ENCODE measurements around the gene VIPR2.

The VIPR2 gene

DNA sequence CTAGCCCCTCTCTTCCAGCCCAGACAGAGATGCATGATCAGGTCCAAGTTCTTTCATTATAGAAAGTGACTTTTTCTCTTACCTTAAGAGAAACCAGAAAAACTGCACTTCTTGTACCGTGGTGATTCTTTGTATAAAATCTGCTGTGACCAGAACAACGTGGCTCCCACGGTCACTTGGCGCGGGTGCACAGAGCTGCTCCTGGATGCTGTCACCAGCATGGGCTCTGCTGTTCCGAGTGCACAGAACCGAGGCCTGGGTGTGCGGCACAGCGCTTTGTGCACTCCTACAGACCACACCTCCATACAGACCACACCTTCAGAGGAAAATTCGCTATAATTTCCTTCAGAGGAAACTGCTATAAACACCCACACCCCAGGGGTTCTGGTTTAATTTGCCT lies 26.0 kb downstream of the VIPR2 start:
- DNase-seq = no peak

- DNase-seq = no peak
These were observed 26.5 kb downstream of the VIPR2 start for GRCh38 chr7:159118197-159118595.

DNA sequence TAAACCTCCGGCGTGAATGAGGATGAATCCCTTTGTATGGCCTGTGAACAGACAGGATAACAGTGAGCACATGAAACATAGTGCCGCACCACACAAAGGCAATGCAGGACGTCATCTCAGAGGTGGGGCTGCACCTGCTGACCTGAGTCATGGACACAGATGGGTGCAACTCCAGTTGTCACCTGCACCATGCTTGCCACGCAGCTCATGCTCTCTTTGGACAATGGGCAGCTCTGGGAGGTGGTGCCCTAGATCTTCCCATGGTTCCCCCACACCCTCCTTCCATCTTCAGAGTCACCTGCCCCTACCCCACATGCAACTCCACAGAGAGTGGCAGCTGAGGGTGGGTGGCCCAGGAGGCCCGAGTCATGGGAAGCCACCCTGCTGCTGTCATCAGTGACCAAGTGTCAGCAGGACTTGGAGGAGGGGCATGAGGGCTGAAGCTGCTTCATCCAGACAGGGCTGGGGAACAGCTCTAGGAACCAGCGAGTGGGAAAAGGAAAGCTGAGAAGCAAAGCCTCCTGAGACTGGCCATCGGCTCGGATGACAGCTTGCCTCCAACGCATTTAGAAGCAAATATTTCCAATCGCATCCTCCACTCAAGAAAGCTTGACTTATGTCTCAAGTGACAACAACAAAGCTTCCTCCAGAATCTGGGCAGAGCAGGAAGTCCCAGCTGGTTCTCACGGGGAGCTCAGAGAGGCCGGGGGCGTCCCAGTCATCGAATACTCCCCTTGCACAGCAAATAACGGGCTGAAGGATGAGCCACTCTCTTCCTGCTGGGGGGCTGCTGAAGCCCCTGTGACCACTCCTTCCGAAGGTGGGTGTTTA lies 27.1 kb downstream of the VIPR2 start:
- DNase-seq = no peak

DNA sequence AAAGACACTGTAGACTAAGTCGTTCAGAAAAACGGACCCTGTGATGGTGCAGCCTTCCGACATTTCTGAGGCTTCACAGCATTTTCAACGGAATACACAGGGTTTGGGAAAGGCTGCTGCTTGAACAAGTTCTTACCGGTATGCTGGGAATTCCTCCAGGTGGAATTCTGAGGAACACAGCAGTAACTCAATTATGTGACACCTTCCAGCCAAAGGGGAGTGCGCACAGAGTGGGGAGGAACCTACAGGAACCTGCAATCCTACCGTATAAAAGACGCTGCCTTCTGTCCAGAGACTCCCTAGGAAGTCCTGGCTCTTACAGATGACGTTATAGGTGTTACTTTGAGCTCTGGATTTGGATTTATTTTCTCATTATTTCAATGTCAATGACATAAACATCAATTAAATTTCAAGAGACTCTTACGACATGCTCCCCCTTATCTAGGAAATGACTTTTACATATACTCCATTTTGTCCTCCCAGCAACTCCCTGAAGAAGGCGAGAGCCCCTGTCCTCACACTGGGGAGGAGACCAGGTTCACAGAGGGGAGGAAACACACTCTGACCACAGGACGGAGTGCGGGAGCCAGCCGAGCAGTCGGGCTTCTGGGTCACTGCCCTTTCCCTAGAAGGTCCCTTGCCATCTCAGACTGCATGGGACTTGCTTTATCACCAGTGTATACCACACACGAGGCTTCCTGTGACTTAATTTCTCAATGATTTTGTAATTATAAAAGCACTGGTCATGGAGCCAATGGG lies 27.9 kb downstream of the VIPR2 start:
- no peak for DNase-seq

DNA sequence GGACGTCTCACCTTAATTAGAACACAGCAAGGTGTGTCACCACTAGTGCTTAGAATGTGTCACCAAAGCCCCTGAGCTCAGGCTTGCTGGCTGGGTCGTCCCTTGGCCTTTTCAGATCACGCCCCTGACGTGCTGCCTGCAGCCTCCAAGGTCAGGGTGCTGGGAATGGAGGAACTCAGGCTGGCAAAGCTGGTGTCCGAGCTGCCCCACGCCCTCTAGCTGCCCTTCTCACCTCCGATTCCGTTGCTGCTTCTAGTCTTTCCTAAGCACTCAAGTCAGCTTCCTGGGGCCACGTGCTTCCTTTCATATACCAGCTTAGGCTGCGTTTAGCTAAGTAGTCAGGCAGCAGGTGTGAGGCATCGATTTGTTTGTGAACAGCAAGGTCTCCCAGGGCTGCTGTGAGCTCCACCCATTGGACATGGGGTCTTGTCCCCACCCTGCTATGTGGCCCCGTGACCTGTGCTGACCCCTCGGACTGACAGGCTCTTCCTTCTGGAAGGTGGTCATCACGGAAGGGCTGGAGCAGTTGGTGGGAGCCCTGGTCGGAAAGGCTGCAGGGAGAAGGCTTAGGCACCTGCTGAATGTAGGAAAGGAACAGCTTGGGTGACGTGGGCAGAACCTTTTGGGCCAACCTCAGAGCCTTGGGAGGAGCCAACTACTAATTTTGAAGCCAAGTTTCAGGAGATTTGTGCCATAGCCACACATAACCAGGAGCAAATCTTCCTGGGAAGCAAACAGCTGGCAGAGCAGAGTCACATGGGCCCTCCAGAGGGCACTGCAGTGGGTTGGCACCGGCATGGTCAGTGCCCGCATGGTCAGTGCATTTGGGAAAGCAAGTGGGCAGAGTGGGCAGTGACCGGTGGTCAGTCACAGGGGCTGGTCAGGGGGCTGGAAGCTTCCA lies 28.8 kb downstream of the VIPR2 start:
- DNase-seq = no peak

DNA sequence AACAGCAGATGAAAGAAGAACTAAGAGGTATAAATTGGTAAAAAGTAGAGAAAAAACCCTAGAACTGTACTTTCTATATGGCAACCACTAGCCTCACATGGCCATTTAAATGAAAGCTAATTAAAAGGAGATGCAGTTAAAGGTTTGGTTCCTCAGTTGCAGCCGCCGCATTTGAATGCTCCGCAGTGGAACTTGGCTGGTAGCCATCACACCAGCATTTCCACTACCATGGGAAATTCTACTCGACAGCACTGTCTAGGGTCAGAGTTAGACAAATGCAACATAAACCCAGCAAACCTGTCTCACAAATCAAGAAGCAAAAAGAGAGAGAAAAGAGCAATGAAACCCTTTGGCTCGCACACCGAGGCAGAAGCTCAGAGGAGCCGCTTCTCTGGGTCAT lies 29.7 kb downstream of the VIPR2 start:
- no peak for DNase-seq

GRCh38 chr7:159114096-159114495 lies 30.6 kb downstream of the VIPR2 start:
- DNase-seq = no peak

DNA sequence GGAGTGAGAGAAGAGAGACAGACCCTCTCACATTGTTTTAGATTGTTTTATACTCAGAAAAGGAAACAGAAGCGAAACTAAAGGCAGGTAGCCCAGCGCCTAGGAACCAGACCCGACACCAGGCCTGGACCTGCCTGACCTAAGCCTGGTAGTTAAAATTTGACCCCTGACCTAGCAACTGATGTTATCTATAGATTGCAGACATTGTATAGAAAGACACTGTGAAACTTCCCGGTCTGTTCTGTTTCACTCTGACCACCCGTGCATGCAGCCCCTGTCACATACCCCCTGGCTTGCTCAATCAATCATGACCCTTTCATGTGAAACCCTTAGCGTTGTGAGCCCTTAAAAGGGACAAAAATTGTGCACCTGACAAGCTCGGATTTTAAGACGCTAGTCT lies 31.6 kb downstream of the VIPR2 start:
- no peak for DNase-seq

- no peak for DNase-seq
These were observed 32.3 kb downstream of the VIPR2 start for GRCh38 chr7:159112136-159113011.

DNA sequence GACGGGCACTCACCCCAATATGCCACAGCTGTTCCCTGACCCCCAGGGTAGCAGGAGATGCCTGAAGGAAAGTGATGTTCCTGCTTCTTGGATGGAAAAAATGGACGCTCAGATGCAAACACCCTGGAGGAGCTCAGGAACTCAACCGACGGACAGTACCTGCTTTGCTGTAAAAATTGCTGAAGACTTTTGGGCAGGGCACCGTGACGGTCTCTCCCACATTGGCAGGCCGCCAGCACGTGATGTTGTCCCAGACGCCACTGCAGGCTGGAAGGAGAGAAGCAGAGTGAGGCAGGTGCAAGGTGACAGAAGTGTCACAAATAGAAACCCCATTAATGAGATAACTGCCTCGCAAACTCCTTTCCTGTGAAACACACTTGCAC lies 35.0 kb downstream of the VIPR2 start:
- DNase-seq = no peak

- DNase-seq = no peak
These were observed 35.6 kb downstream of the VIPR2 start for GRCh38 chr7:159108941-159109652.

DNA sequence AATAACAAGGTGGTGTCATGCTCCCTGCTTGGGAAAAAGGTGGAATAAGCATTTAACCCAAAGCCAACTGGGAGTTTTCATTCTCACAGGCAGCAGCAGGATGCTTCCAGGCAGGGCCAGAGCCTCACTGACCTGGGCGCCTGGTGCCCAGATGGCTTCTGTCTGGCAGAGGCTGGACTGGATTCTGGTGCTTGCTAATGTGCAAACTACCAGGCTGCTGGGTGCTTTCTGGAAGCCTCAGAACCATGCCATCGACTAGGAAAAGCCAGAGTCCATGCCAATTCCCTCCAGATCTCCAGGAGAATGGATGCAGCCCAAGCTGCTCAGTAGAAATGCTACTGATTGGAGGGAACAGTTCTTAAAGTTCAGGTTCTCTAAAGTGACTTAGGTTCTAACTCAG lies 36.2 kb downstream of the VIPR2 start:
- DNase-seq = no peak

GRCh38 chr7:159107161-159107892 lies 37.3 kb downstream of the VIPR2 start:
- no peak for DNase-seq

- DNase-seq = no peak
These were observed 38.5 kb downstream of the VIPR2 start for GRCh38 chr7:159105832-159106811.

DNA sequence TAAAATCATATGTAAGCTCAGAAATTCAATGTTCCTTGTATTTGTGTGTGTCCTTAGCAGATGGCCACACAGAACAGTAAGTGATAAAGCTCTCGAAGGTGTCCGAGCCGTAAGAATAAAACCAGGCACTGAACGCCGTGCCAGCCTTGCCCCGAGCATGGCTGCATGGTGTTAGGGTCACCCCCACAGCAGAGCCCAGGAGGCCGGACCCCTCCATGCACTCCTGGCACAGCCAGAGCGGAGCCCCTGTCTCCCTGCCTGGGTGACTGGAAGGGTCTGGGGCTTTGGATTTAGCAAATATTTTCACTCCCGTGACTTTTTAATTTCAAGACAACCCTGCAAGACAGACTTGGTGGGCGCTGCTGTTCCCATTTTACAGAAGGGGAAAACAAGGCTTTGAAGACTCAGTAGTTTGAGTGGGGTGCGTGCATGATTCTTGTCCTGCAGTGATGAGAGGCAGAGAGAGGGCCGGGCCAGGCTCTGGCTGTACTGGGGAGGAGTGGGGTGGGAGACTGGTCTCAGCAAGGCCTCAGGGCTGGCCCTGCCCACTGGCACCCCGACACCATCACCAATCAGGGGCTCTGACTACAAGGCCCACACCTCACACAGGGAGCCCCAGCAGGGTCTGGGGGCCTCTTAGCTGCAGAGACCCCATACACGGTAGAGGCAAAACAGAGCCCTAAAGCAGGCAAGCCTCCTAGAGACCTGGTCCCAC lies 39.4 kb downstream of the VIPR2 start:
- DNase-seq = no peak

GRCh38 chr7:159104188-159104920 lies 40.3 kb downstream of the VIPR2 start:
- DNase-seq = no peak

DNA sequence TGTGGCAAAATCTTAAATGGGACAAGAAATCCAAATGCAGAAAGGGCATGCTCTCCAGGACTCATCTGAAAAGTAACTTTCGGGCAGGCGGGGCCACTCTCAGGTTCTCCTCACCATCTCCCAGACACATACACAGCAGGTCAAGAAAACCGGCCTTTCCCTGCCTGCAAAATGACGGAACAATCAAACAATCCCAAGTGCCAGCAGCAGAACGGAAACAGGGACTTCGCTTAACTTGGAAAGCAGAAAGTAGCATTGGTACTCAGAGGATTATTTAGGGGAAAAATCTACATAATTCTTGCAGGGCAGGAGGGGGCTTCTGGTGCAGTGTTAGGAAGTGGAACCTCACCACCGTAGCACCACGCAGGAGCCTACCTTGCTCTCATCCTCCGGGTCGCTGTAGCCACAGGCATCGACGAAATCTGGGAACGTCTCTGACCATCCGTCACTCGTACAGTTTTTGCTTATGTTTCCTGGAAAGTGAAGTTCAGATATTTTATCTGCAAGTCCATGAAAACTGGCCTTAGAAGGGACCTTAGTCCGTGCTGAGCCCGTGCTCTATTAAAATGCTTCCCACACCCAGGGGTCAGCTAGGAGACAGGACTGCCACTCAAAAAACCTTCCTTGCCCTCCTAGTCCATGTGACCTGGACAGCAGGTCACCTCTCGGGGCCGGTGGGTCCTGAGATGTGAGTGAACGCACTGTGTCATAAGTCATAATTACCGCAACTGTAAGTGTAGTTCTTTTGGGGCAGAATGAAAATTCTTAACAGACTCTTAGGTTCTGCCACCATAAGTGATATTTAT lies 41.1 kb downstream of the VIPR2 start:
- no peak for DNase-seq

Data from OCI-M1 (cell line).